H9 (cell line): Measurements from ENCODE around the gene NUP188. TPM values are rescaled to one million over a fixed set of nuclear protein-coding genes. Genes with fewer than 3 reads are reported as not detected.

Source experiments
- DNase-seq: peaks from one replicate; pipeline ENCODE4 v3.0.0-alpha.2; 2017
- H2AFZ ChIP-seq: one replicate; pipeline ENCODE4 v1.6.1; 2013; ENCODE audit warnings: mild to moderate bottlenecking, low read length, control low read depth, moderate library complexity
- H2AK5ac ChIP-seq: 2 replicates; pipeline ENCODE4 v1.6.1; 2013; ENCODE audit warnings: low read length, control low read depth, mixed read lengths; ENCODE audit not compliant: insufficient read length
- H2BK120ac ChIP-seq: one replicate; pipeline ENCODE4 v1.6.1; 2013; ENCODE audit warnings: low read depth, mild to moderate bottlenecking, low read length, control low read depth, inconsistent platforms; ENCODE audit not compliant: poor library complexity, severe bottlenecking
- H2BK12ac ChIP-seq: 2 replicates; pipeline ENCODE4 v1.6.1; 2013; ENCODE audit warnings: low read length, control low read depth, mixed read lengths, low read depth; ENCODE audit not compliant: insufficient read length
- H2BK15ac ChIP-seq: 2 replicates; pipeline ENCODE4 v1.6.1; 2013; ENCODE audit warnings: low read depth, low read length, control low read depth
- H2BK20ac ChIP-seq: one replicate; pipeline ENCODE4 v1.6.1; 2013; ENCODE audit warnings: low read depth, mild to moderate bottlenecking, low read length, control low read depth, inconsistent platforms; ENCODE audit not compliant: poor library complexity, severe bottlenecking
- H2BK5ac ChIP-seq: 2 replicates; pipeline ENCODE4 v1.6.1; 2013; ENCODE audit warnings: low read length, control low read depth, mixed read lengths; ENCODE audit not compliant: insufficient read length
- H3K14ac ChIP-seq: 2 replicates; pipeline ENCODE4 v1.6.1; 2013; ENCODE audit warnings: low read length, control low read depth; ENCODE audit not compliant: insufficient read depth
- H3K18ac ChIP-seq: 2 replicates; pipeline ENCODE4 v1.6.1; 2013; ENCODE audit warnings: low read depth, mild to moderate bottlenecking, mixed read lengths, low read length, control low read depth; ENCODE audit not compliant: insufficient read length
- H3K23ac ChIP-seq: 2 replicates; pipeline ENCODE4 v1.6.1; 2013; ENCODE audit warnings: low read length, control low read depth, mixed read lengths, low read depth; ENCODE audit not compliant: insufficient read length
- H3K23me2 ChIP-seq: 2 replicates; pipeline ENCODE4 v1.6.1; 2013; ENCODE audit warnings: low read depth, mild to moderate bottlenecking, mixed read lengths, low read length, control low read depth; ENCODE audit not compliant: insufficient read length, poor library complexity, severe bottlenecking
- H3K27ac ChIP-seq: 2 replicates; pipeline ENCODE4 v1.5.1; 2013; ENCODE audit warnings: low read length, control low read depth, mixed read lengths, low read depth; ENCODE audit not compliant: insufficient read length
- H3K27me3 ChIP-seq: 2 replicates; pipeline ENCODE4 v1.6.1; 2013; ENCODE audit warnings: low read length, control low read depth, inconsistent platforms; ENCODE audit not compliant: insufficient read depth
- H3K4ac ChIP-seq: 2 replicates; pipeline ENCODE4 v1.6.1; 2013; ENCODE audit warnings: low read depth, mild to moderate bottlenecking, control low read depth, inconsistent platforms, low read length, moderate library complexity
- H3K4me1 ChIP-seq: 2 replicates; pipeline ENCODE4 v1.6.1; 2013; ENCODE audit warnings: low read length, control low read depth, inconsistent platforms; ENCODE audit not compliant: insufficient read depth
- H3K4me2 ChIP-seq: 2 replicates; pipeline ENCODE4 v1.6.1; 2013; ENCODE audit warnings: low read length, control low read depth, mixed read lengths; ENCODE audit not compliant: insufficient read length, insufficient read depth
- H3K56ac ChIP-seq: 2 replicates; pipeline ENCODE4 v1.6.1; 2013; ENCODE audit warnings: low read depth, mild to moderate bottlenecking, mixed read lengths, low read length, control low read depth; ENCODE audit not compliant: insufficient read length
- H3K79me1 ChIP-seq: 2 replicates; pipeline ENCODE4 v1.6.1; 2013; ENCODE audit warnings: low read depth, mild to moderate bottlenecking, moderate library complexity, low read length, control low read depth, inconsistent platforms; ENCODE audit not compliant: insufficient read depth, poor library complexity, severe bottlenecking
- H3K79me2 ChIP-seq: 2 replicates; pipeline ENCODE4 v1.6.1; 2013; ENCODE audit warnings: low read length, control low read depth, inconsistent platforms; ENCODE audit not compliant: insufficient read depth
- H3K9ac ChIP-seq: 2 replicates; pipeline ENCODE4 v1.6.1; 2013; ENCODE audit warnings: low read length, control low read depth, mixed read lengths; ENCODE audit not compliant: insufficient read length; ENCODE audit errors: extremely low read depth
- H3K9me3 ChIP-seq: one replicate; pipeline ENCODE4 v1.6.1; 2013; ENCODE audit warnings: low read depth, low read length, inconsistent platforms; ENCODE audit not compliant: control insufficient read depth
- H3T11ph ChIP-seq: one replicate; pipeline ENCODE4 v1.6.1; 2013; ENCODE audit warnings: mild to moderate bottlenecking, low read length, control low read depth, inconsistent platforms
- H4K20me1 ChIP-seq: one replicate; pipeline ENCODE4 v1.6.1; 2013; ENCODE audit not compliant: control insufficient read depth, insufficient read length, insufficient read depth
- H4K5ac ChIP-seq: 2 replicates; pipeline ENCODE4 v1.6.1; 2013; ENCODE audit warnings: low read depth, mild to moderate bottlenecking, mixed read lengths, low read length, control low read depth; ENCODE audit not compliant: insufficient read length
- H4K8ac ChIP-seq: replicated peaks from 2 replicates; pipeline ENCODE4 v1.6.1; 2013; ENCODE audit warnings: low read length, control low read depth, mixed read lengths, low read depth; ENCODE audit not compliant: insufficient read length
- H4K91ac ChIP-seq: 2 replicates; pipeline ENCODE4 v1.6.1; 2013; ENCODE audit warnings: low read depth, mild to moderate bottlenecking, moderate library complexity, mixed read lengths, low read length, control low read depth; ENCODE audit not compliant: insufficient read length
- H3K27ac Mint-ChIP-seq, 3 experiments: 2 replicates in 2 of 3; 3 replicates in 1 of 3; pipeline ENCODE4 v1.8.0; 2020 to 2021; ENCODE audit warnings: mixed read lengths in 3 of 3, mild to moderate bottlenecking in 1 of 3, moderate library complexity in 1 of 3
- H3K27me3 Mint-ChIP-seq: 2 replicates; pipeline ENCODE4 v1.8.0; 2021; ENCODE audit warnings: low read depth, mild to moderate bottlenecking, moderate library complexity, mixed read lengths
- H3K36me3 Mint-ChIP-seq, 3 experiments: 2 replicates in 2 of 3; 3 replicates in 1 of 3; pipeline ENCODE4 v1.8.0; 2020 to 2021; ENCODE audit warnings: low read depth in 3 of 3, mixed read lengths in 3 of 3; ENCODE audit not compliant: insufficient read depth in 1 of 3
- H3K4me1 Mint-ChIP-seq, 2 experiments: 2 replicates each; pipeline ENCODE4 v1.8.0; 2020; ENCODE audit warnings: mixed read lengths in 2 of 2
- H3K4me3 Mint-ChIP-seq, 2 experiments: 2 replicates in 1 of 2; 3 replicates in 1 of 2; pipeline ENCODE4 v1.8.0; 2020 to 2021; ENCODE audit warnings: mild to moderate bottlenecking in 2 of 2, mixed read lengths in 2 of 2, moderate library complexity in 1 of 2
- H3K9me3 Mint-ChIP-seq, 2 experiments: 2 replicates in 1 of 2; 3 replicates in 1 of 2; pipeline ENCODE4 v1.8.0; 2020; ENCODE audit warnings: mild to moderate bottlenecking in 2 of 2, mixed read lengths in 2 of 2, moderate library complexity in 1 of 2
- CTCF ChIP-seq: fragments of 200-600 bp; sonication (generic); conservative IDR thresholded peaks from 3 replicates; pipeline ENCODE4 v1.8.0; 2021; ENCODE audit warnings: antibody characterized with exemption, mild to moderate bottlenecking
- WGBS: extraction: QIAGEN DNeasy Blood & Tissue Kit; methylation state at CpG from one replicate; pipeline ENCODE4 v1.1.7; 2013; ENCODE audit warnings: missing lambda C conversion rate, low lambda C conversion rate, mixed read lengths; ENCODE audit not compliant: insufficient read length; ENCODE audit errors: extremely low coverage; 5-methylcytosine and 5-hydroxymethylcytosine counted together
- total RNA-seq: library from RNA; stranded (reverse); gene quantifications from 2 replicates; pipeline ENCODE4 v1.2.1, GENCODE V29; 2021

Gene NUP188
- total RNA-seq, 1 experiment from 2014 or later, result 101 TPM

- no peak overlapping the region for H3K4me2 ChIP-seq
- H3K27me3 ChIP-seq, result no peaks in the 10 kb centered on the region
- H3K23ac ChIP-seq, result no peak overlapping the region
- H2AFZ ChIP-seq, result no peak overlapping the region
- H2AK5ac ChIP-seq, result no peak overlapping the region
- H2BK12ac ChIP-seq, result no peak overlapping the region
- H3K4ac ChIP-seq, result no peak overlapping the region
- H3K9me3 ChIP-seq, result no peaks in the 10 kb centered on the region
- H2BK15ac ChIP-seq, result no peak overlapping the region
- Mint-ChIP-seq H3K4me1 (peaks cover 0 to 3% of the 10 kb centered on the region in 2 experiments; a peak in 1 of 4 replicates), H3K27ac (peak overlapping the region in 1 of 3 experiments; percentile 66; a peak in 1 of 7 replicates), H3K27me3 (no peaks in the 10 kb centered on the region; the same call in 1 of the 2 replicates), H3K4me3 (no peak overlapping the region), H3K9me3 (no peaks in the 10 kb centered on the region), H3K36me3 (peaks cover 8 to 64% (median 49%) of the 10 kb centered on the region in 3 experiments; a peak in 6 of 7 replicates)
- H2BK5ac ChIP-seq, result no peak overlapping the region
- H2BK120ac ChIP-seq, result no peak overlapping the region
- no peak overlapping the region for H3K18ac ChIP-seq
- H3K56ac ChIP-seq, result no peak overlapping the region
- WGBS, result no CpG with 5 or more reads among the region's 11 CpGs
- no peaks in the 10 kb centered on the region for H3K4me1 ChIP-seq
- DNase-seq, result no peak
- no peak overlapping the region for H4K5ac ChIP-seq
- no peaks in the 10 kb centered on the region for H3K79me2 ChIP-seq
- H3K79me1 ChIP-seq, result no peaks in the 10 kb centered on the region
- no peaks in the 10 kb centered on the region for H3K23me2 ChIP-seq
- no peak for TF ChIP-seq CTCF
- no peak overlapping the region for H4K91ac ChIP-seq
- no peak overlapping the region for H3K14ac ChIP-seq
- no peak overlapping the region for H2BK20ac ChIP-seq
- no peak overlapping the region for H3T11ph ChIP-seq
- no peaks in the 10 kb centered on the region for H4K20me1 ChIP-seq
- H4K8ac ChIP-seq, result no peak overlapping the region
- H3K9ac ChIP-seq, result no peak overlapping the region
- H3K27ac ChIP-seq, result no peak overlapping the region
These were observed 64.3 kb downstream of the NUP188 start for GRCh38 chr9:129011761-129012181.
